K562 (cell line): ENCODE data around the gene REEP6. TPM values are rescaled to one million over a fixed set of nuclear protein-coding genes. Genes with fewer than 3 reads are reported as not detected.
"Not testable (repeated sequence)": the region's sequence is repeated elsewhere in the genome, so short reads cannot be mapped to it uniquely, and the experiment has no call there.

Experiments
- ATAC-seq: fragments of 200-7000 bp; cut with Tn5 transposase; 3 replicates; pipeline ENCODE4 v1.9.1; 2020; ENCODE audit warnings: moderate library complexity
- BruUV-seq: library from RNA; stranded (reverse); fragments of 400-500 nt; replicated peaks from 2 replicates; lab custom pipeline; 2021; lab: Mats Ljungman, UMichigan
- CTCF ChIA-PET: fragments of 300-600 bp; formaldehyde crosslinking; extraction: SDS; loops from one replicate; lab custom pipeline; 2021; ENCODE audit warnings: low intra/inter-chr PET ratio; lab: Yijun Ruan, JAX
- POLR2A ChIA-PET: fragments of 300-600, 350-650 bp; sonication (Branson Sonifier 250); formaldehyde crosslinking; extraction: SDS; loops from one replicate; lab custom pipeline; 2021; ENCODE audit warnings: antibody characterized with exemption, inconsistent platforms; lab: Yijun Ruan, JAX
- DNase-seq, 4 experiments: peaks; one replicate each; pipeline versions ENCODE4 v3.0.0 to v3.0.0-alpha.2; 2011 to 2018; ENCODE audit warnings: low spot score in 3 of 4, mixed read lengths in 3 of 4; ENCODE audit errors: extremely low read depth in 1 of 4
- FAIRE-seq: peaks from 2 replicates; lab custom pipeline; 2011; peaks lifted over from hg19 to GRCh38; lab: Jason Lieb, UNC
- H2AFZ ChIP-seq: 2 replicates; pipeline ENCODE4 v1.6.0; 2011; ENCODE audit warnings: low read depth, low read length, control low read depth, inconsistent platforms
- H3K27ac ChIP-seq: fragments of 200-600 bp; 3 replicates; pipeline ENCODE4 v1.8.0; 2011; ENCODE audit warnings: low read depth, mild to moderate bottlenecking, control low read depth, inconsistent platforms, low read length, moderate library complexity, mixed read lengths; ENCODE audit errors: extremely low read depth
- H3K27me3 ChIP-seq, 2 experiments: fragments of 300-600 bp in 1 of 2; 2 replicates in 1 of 2; 3 replicates in 1 of 2; pipeline versions ENCODE4 v1.6.0 to v1.8.0; 2011; ENCODE audit warnings: inconsistent platforms in 2 of 2, low read length in 2 of 2, mild to moderate bottlenecking in 1 of 2, mixed read lengths in 1 of 2, moderate library complexity in 1 of 2; ENCODE audit not compliant: control insufficient read depth in 2 of 2, insufficient read depth in 2 of 2
- H3K36me3 ChIP-seq: fragments of 300-600 bp; 3 replicates; pipeline ENCODE4 v1.8.0; 2011; ENCODE audit warnings: mild to moderate bottlenecking, low read length, inconsistent platforms; ENCODE audit not compliant: control insufficient read depth, insufficient read depth
- H3K4me1 ChIP-seq, 2 experiments: fragments of 200-600 bp in 1 of 2; replicated peaks in 1 of 2; 2 replicates in 1 of 2; 3 replicates in 1 of 2; pipeline versions ENCODE4 v1.5.1 to v1.8.0; 2011; ENCODE audit warnings: inconsistent platforms in 2 of 2, low read length in 2 of 2, mild to moderate bottlenecking in 1 of 2, mixed read lengths in 1 of 2, moderate library complexity in 1 of 2; ENCODE audit not compliant: control insufficient read depth in 2 of 2, insufficient read depth in 2 of 2
- H3K4me2 ChIP-seq: 2 replicates; pipeline ENCODE4 v1.6.1; 2011; ENCODE audit warnings: low read length, control low read depth, inconsistent platforms, mixed read lengths; ENCODE audit not compliant: insufficient read depth
- H3K4me3 ChIP-seq: fragments of 200-600 bp; sonication (generic), shearing (Covaris generic); 2 replicates; pipeline ENCODE4 v1.5.1; 2016; ENCODE audit warnings: control low read depth, inconsistent platforms
- H3K79me2 ChIP-seq: fragments of 200-600 bp; 3 replicates; pipeline ENCODE4 v1.8.0; 2011; ENCODE audit warnings: low read length, inconsistent platforms; ENCODE audit not compliant: control insufficient read depth, insufficient read depth
- H3K9ac ChIP-seq, 2 experiments: 2 replicates each; pipeline versions ENCODE4 v1.6.0 to v1.6.1; 2011; ENCODE audit warnings: low read depth in 2 of 2, low read length in 2 of 2, control low read depth in 1 of 2, inconsistent platforms in 1 of 2, mild to moderate bottlenecking in 1 of 2, mixed read lengths in 1 of 2; ENCODE audit not compliant: insufficient read depth in 1 of 2
- H3K9me1 ChIP-seq: one replicate; pipeline ENCODE4 v1.6.0; 2011; ENCODE audit warnings: inconsistent platforms, mild to moderate bottlenecking, low read length, moderate library complexity; ENCODE audit not compliant: control insufficient read depth, insufficient read depth
- H3K9me3 ChIP-seq: replicated peaks from 2 replicates; pipeline ENCODE4 v1.5.1; 2011; ENCODE audit warnings: low read depth, low read length, inconsistent platforms; ENCODE audit not compliant: control insufficient read depth, insufficient read depth
- H4K20me1 ChIP-seq: replicated peaks from 2 replicates; pipeline ENCODE4 v1.6.1; 2011; ENCODE audit warnings: low read length, inconsistent platforms, mixed read lengths; ENCODE audit not compliant: control insufficient read depth, insufficient read depth
- BCOR ChIP-seq: fragments of 450-650 bp; IDR thresholded peaks from 2 replicates; pipeline ENCODE4 v1.6.1; 2016
- C11orf30 ChIP-seq: fragments of 450-650 bp; IDR thresholded peaks from 2 replicates; pipeline ENCODE4 v1.6.1; 2016; ENCODE audit warnings: low read depth, mild to moderate bottlenecking
- HNRNPLL ChIP-seq: fragments of 200-400 bp; formaldehyde crosslinking; IDR thresholded peaks from 2 replicates; pipeline ENCODE4 v1.6.1; 2017; ENCODE audit warnings: low read length, low read depth, mild to moderate bottlenecking; ENCODE audit not compliant: poor library complexity, severe bottlenecking
- MAFF ChIP-seq: IDR thresholded peaks from 2 replicates; pipeline ENCODE4 v1.6.1; 2012; ENCODE audit warnings: low read length, improper control_type of control experiment
- MAFG ChIP-seq: fragments of 450-650 bp; conservative IDR thresholded peaks from 2 replicates; pipeline ENCODE4 v1.6.1; 2016; ENCODE audit warnings: missing genetic modification characterization, missing compliant biosample characterization
- NUFIP1 ChIP-seq: fragments of 450-650 bp; IDR thresholded peaks from 2 replicates; pipeline ENCODE4 v1.6.1; 2018; ENCODE audit not compliant: partially characterized antibody
- ZNF121 ChIP-seq: sonication (generic); formaldehyde crosslinking; conservative IDR thresholded peaks from 2 replicates; pipeline ENCODE4 v1.8.0; 2022; ENCODE audit warnings: missing genetic modification reagents
- ZNF316 ChIP-seq: fragments of 450-650 bp; IDR thresholded peaks from 2 replicates; pipeline ENCODE4 v1.6.1; 2016
- WGBS: fragments of 100-300 bp; shearing (Covaris generic); methylation state at CpG from one replicate; pipeline ENCODE4 v1.1.6; 2016; ENCODE audit warnings: low coverage, mixed read lengths; ENCODE audit not compliant: insufficient coverage; ENCODE audit errors: missing lambda C conversion rate; 5-methylcytosine and 5-hydroxymethylcytosine counted together
- in situ Hi-C: fragments of 300-500 bp; cut with MboI; formaldehyde crosslinking; loops from 4 replicates; pipeline ENCODE4 v1.15.0; 2018; ENCODE audit warnings: inconsistent platforms, mixed read lengths
- intact Hi-C: fragments of 100-400 bp; cut with micrococcal nuclease; formaldehyde crosslinking; loops from 2 replicates; pipeline ENCODE4 v1.14.2; 2022
- polyA plus RNA-seq, 8 experiments: library from polyadenylated mRNA; depleted of rRNA in 4 of 8; stranded (reverse) in 5 of 8; unstranded in 3 of 8; fragments of >200 nt; fragmentation: Nextera tagmentation in 2 of 8; fragmentation: Illumina TruSeq in 1 of 8; extraction: Ambion mirVana in 2 of 8; extraction: Trizol in 1 of 8; gene quantifications; 2 replicates each; pipeline versions ENCODE4 v1.2.1 to v1.2.3, GENCODE V29; 2011 to 2014; ENCODE audit warnings: inconsistent platforms in 1 of 8, missing spikeins in 1 of 8
- total RNA-seq, 7 experiments: library from RNA; depleted of rRNA in 6 of 7; stranded (reverse); fragments of >200 nt in 6 of 7; fragmentation: Illumina TruSeq in 2 of 7; extraction: Trizol in 2 of 7; gene quantifications; 2 replicates each; pipeline versions ENCODE4 v1.2.1 to v1.2.3, GENCODE V29; 2011 to 2021; ENCODE audit warnings: low replicate concordance in 1 of 7
- TF ChIP-seq, protein P1 (sequence below), 2 experiments: fragments of 250-450 bp in 1 of 2; fragments of 450-650 bp in 1 of 2; sonication (Bioruptor Pico) in 1 of 2; IDR thresholded peaks; 2 replicates each; pipeline versions ENCODE4 v1.6.1 to v1.8.0; 2016 to 2021; ENCODE audit warnings: mild to moderate bottlenecking in 2 of 2, moderate library complexity in 2 of 2, missing compliant biosample characterization in 1 of 2, missing genetic modification characterization in 1 of 2

The REEP6 gene
- total and polyA plus RNA-seq, 9 of the 15 experiments (the other 6 are each of a cell fraction or from before 2014, with no cell fraction given) = 1.2 to 64.2 (median 12.7) TPM

- H3K9me1 ChIP-seq, H4K20me1 ChIP-seq, ATAC-seq, H3K9me3 ChIP-seq, H2AFZ ChIP-seq, H3K79me2 ChIP-seq, in situ Hi-C loops, H3K4me3 ChIP-seq, CTCF ChIA-PET, DNase-seq, FAIRE-seq, intact Hi-C loops, H3K4me2 ChIP-seq, BruUV-seq, H3K27ac ChIP-seq, H3K36me3 ChIP-seq: not testable (repeated sequence)
- WGBS = 45% methylated on average over 8 of the region's 8 CpGs
- H3K27me3 ChIP-seq = peaks cover 7 to 14% of the 10 kb centered on the region in 2 experiments; a peak in 4 of 5 replicates
- TF ChIP-seq ZNF121 (peak; percentile 91), BCOR (peak; percentile 24; the same call in 1 of the 2 replicates)
- H3K9ac ChIP-seq = peak overlapping the region in 1 of 2 experiments; percentile 52; a peak in 1 of 4 replicates
- peaks cover 3 to 38% of the 10 kb centered on the region in 2 experiments; a peak in 3 of 5 replicates for H3K4me1 ChIP-seq
- POLR2A ChIA-PET = interaction anchor here (1.0 kb wide), 1 partner anchor 8 kb away, joined by 4 read pairs; no protein-coding TSS in a partner anchor
These were observed 28.8 kb downstream of the REEP6 start for GRCh38 chr19:1519802-1520201.

GRCh38 chr19:1520203-1520780 is 29.3 kb downstream of the REEP6 start:
- FAIRE-seq = no peak
- H3K9me3 ChIP-seq = peaks cover 3% of the 10 kb centered on the region
- POLR2A ChIA-PET = interaction anchor here (0.5 to 1.0 kb wide), 2 partner anchors 9 to 582 kb away, joined by 3 to 4 read pairs; no protein-coding TSS in a partner anchor
- no peak for DNase-seq
- no peak for ATAC-seq
- H3K79me2 ChIP-seq = no peaks in the 10 kb centered on the region
- H3K4me2 ChIP-seq = no peak overlapping the region
- peak; percentile 36 for TF ChIP-seq MAFF
- TF ChIP-seq HNRNPLL = peak; percentile 40
- peak; percentile 71 for TF ChIP-seq C11orf30
- TF ChIP-seq ZNF316 = peak; percentile 82
- TF ChIP-seq, protein P1, sequence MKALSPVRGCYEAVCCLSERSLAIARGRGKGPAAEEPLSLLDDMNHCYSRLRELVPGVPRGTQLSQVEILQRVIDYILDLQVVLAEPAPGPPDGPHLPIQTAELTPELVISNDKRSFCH (CRISPR knock-in tag; IDR thresholded peaks at IDR 0.05) = no peak
- TF ChIP-seq, protein P1 (tag; IDR thresholded peaks at IDR 0.05) = no peak
- peak; percentile 62 for TF ChIP-seq MAFG
- TF ChIP-seq NUFIP1 = no peak
- in situ Hi-C loops = no loop called here
- H4K20me1 ChIP-seq = peaks cover 11% of the 10 kb centered on the region
- WGBS = 16% methylated on average over 17 of the region's 17 CpGs
- no peaks in the 10 kb centered on the region for H3K9me1 ChIP-seq
- no peak overlapping the region for H3K27ac ChIP-seq
- CTCF ChIA-PET = no interaction called here
- H2AFZ ChIP-seq = no peak overlapping the region
- intact Hi-C loops = no loop called here
- no peak overlapping the region for H3K4me3 ChIP-seq
- H3K4me1 ChIP-seq = peaks cover 3 to 43% of the 10 kb centered on the region in 2 experiments; a peak in 3 of 5 replicates
- BruUV-seq = no TSS peak
- H3K27me3 ChIP-seq = peaks cover 11 to 19% of the 10 kb centered on the region in 2 experiments; a peak in 4 of 5 replicates
- H3K9ac ChIP-seq = peak overlapping the region in 1 of 2 experiments; percentile 52; a peak in 1 of 4 replicates
- H3K36me3 ChIP-seq = no peaks in the 10 kb centered on the region
